K562 (cell line): ENCODE measurements around the gene CTTNBP2. TPM values are rescaled to one million over a fixed set of nuclear protein-coding genes. Genes with fewer than 3 reads are reported as not detected.

Source experiments
- ATAC-seq: fragments of 200-7000 bp; cut with Tn5 transposase; 3 replicates; pipeline ENCODE4 v1.9.1; 2020; ENCODE audit warnings: moderate library complexity
- BruUV-seq: library from RNA; stranded (reverse); fragments of 400-500 nt; replicated peaks from 2 replicates; lab custom pipeline; 2021; lab: Mats Ljungman, UMichigan
- CTCF ChIA-PET: fragments of 300-600 bp; formaldehyde crosslinking; extraction: SDS; loops from one replicate; lab custom pipeline; 2021; ENCODE audit warnings: low intra/inter-chr PET ratio; lab: Yijun Ruan, JAX
- POLR2A ChIA-PET: fragments of 300-600, 350-650 bp; sonication (Branson Sonifier 250); formaldehyde crosslinking; extraction: SDS; loops from one replicate; lab custom pipeline; 2021; ENCODE audit warnings: antibody characterized with exemption, inconsistent platforms; lab: Yijun Ruan, JAX
- DNase-seq, 4 experiments: peaks; one replicate each; pipeline versions ENCODE4 v3.0.0 to v3.0.0-alpha.2; 2011 to 2018; ENCODE audit warnings: low spot score in 3 of 4, mixed read lengths in 3 of 4; ENCODE audit errors: extremely low read depth in 1 of 4
- FAIRE-seq: peaks from 2 replicates; lab custom pipeline; 2011; peaks lifted over from hg19 to GRCh38; lab: Jason Lieb, UNC
- H2AFZ ChIP-seq: 2 replicates; pipeline ENCODE4 v1.6.0; 2011; ENCODE audit warnings: low read depth, low read length, control low read depth, inconsistent platforms
- H3K27ac ChIP-seq: fragments of 200-600 bp; 3 replicates; pipeline ENCODE4 v1.8.0; 2011; ENCODE audit warnings: low read depth, mild to moderate bottlenecking, control low read depth, inconsistent platforms, low read length, moderate library complexity, mixed read lengths; ENCODE audit errors: extremely low read depth
- H3K27me3 ChIP-seq, 2 experiments: fragments of 300-600 bp in 1 of 2; 2 replicates in 1 of 2; 3 replicates in 1 of 2; pipeline versions ENCODE4 v1.6.0 to v1.8.0; 2011; ENCODE audit warnings: inconsistent platforms in 2 of 2, low read length in 2 of 2, mild to moderate bottlenecking in 1 of 2, mixed read lengths in 1 of 2, moderate library complexity in 1 of 2; ENCODE audit not compliant: control insufficient read depth in 2 of 2, insufficient read depth in 2 of 2
- H3K36me3 ChIP-seq: fragments of 300-600 bp; 3 replicates; pipeline ENCODE4 v1.8.0; 2011; ENCODE audit warnings: mild to moderate bottlenecking, low read length, inconsistent platforms; ENCODE audit not compliant: control insufficient read depth, insufficient read depth
- H3K4me1 ChIP-seq, 2 experiments: fragments of 200-600 bp in 1 of 2; replicated peaks in 1 of 2; 2 replicates in 1 of 2; 3 replicates in 1 of 2; pipeline versions ENCODE4 v1.5.1 to v1.8.0; 2011; ENCODE audit warnings: inconsistent platforms in 2 of 2, low read length in 2 of 2, mild to moderate bottlenecking in 1 of 2, mixed read lengths in 1 of 2, moderate library complexity in 1 of 2; ENCODE audit not compliant: control insufficient read depth in 2 of 2, insufficient read depth in 2 of 2
- H3K4me2 ChIP-seq: 2 replicates; pipeline ENCODE4 v1.6.1; 2011; ENCODE audit warnings: low read length, control low read depth, inconsistent platforms, mixed read lengths; ENCODE audit not compliant: insufficient read depth
- H3K4me3 ChIP-seq: fragments of 200-600 bp; sonication (generic), shearing (Covaris generic); 2 replicates; pipeline ENCODE4 v1.5.1; 2016; ENCODE audit warnings: control low read depth, inconsistent platforms
- H3K79me2 ChIP-seq: fragments of 200-600 bp; 3 replicates; pipeline ENCODE4 v1.8.0; 2011; ENCODE audit warnings: low read length, inconsistent platforms; ENCODE audit not compliant: control insufficient read depth, insufficient read depth
- H3K9ac ChIP-seq, 2 experiments: 2 replicates each; pipeline versions ENCODE4 v1.6.0 to v1.6.1; 2011; ENCODE audit warnings: low read depth in 2 of 2, low read length in 2 of 2, control low read depth in 1 of 2, inconsistent platforms in 1 of 2, mild to moderate bottlenecking in 1 of 2, mixed read lengths in 1 of 2; ENCODE audit not compliant: insufficient read depth in 1 of 2
- H3K9me1 ChIP-seq: one replicate; pipeline ENCODE4 v1.6.0; 2011; ENCODE audit warnings: inconsistent platforms, mild to moderate bottlenecking, low read length, moderate library complexity; ENCODE audit not compliant: control insufficient read depth, insufficient read depth
- H3K9me3 ChIP-seq: replicated peaks from 2 replicates; pipeline ENCODE4 v1.5.1; 2011; ENCODE audit warnings: low read depth, low read length, inconsistent platforms; ENCODE audit not compliant: control insufficient read depth, insufficient read depth
- H4K20me1 ChIP-seq: replicated peaks from 2 replicates; pipeline ENCODE4 v1.6.1; 2011; ENCODE audit warnings: low read length, inconsistent platforms, mixed read lengths; ENCODE audit not compliant: control insufficient read depth, insufficient read depth
- FOXK2 ChIP-seq, 2 experiments: fragments of 450-650 bp; IDR thresholded peaks in 1 of 2; conservative IDR thresholded peaks in 1 of 2; 2 replicates each; pipeline ENCODE4 v1.6.1; 2016; ENCODE audit warnings: low read depth in 2 of 2, mild to moderate bottlenecking in 1 of 2
- HIVEP1 ChIP-seq: fragments of 250-450 bp; sonication (Bioruptor Pico); IDR thresholded peaks from 2 replicates; pipeline ENCODE4 v1.4.0; 2020; ENCODE audit warnings: mild to moderate bottlenecking
- KDM1A ChIP-seq, 2 experiments: fragments of 450-650 bp; IDR thresholded peaks; 2 replicates each; pipeline ENCODE4 v1.6.1; 2016; ENCODE audit warnings: mild to moderate bottlenecking in 2 of 2
- KDM2B ChIP-seq: fragments of 250-450 bp; sonication (Bioruptor Pico); IDR thresholded peaks from 2 replicates; pipeline ENCODE4 v1.8.0; 2021; ENCODE audit warnings: mild to moderate bottlenecking, moderate library complexity
- OTX1 ChIP-seq: fragments of 450-650 bp; formaldehyde crosslinking; IDR thresholded peaks from 2 replicates; pipeline ENCODE4 v1.4.0; 2022; ENCODE audit warnings: mild to moderate bottlenecking
- PHTF2 ChIP-seq: fragments of 250-450 bp; sonication (Bioruptor Pico); IDR thresholded peaks from 2 replicates; pipeline ENCODE4 v1.5.0; 2021; ENCODE audit warnings: mild to moderate bottlenecking
- POLR3G ChIP-seq: IDR thresholded peaks from 2 replicates; pipeline ENCODE4 v1.6.1; 2011; ENCODE audit not compliant: insufficient read length, insufficient replicate concordance; ENCODE audit errors: extremely low read depth
- RFX1 ChIP-seq: fragments of 450-650 bp; IDR thresholded peaks from 2 replicates; pipeline ENCODE4 v1.6.1; 2016; ENCODE audit warnings: mild to moderate bottlenecking, moderate library complexity
- SAFB2 ChIP-seq: fragments of 200-400 bp; formaldehyde crosslinking; IDR thresholded peaks from 2 replicates; pipeline ENCODE4 v1.6.1; 2018; ENCODE audit warnings: borderline replicate concordance, low read length, low read depth, moderate library complexity; ENCODE audit not compliant: severe bottlenecking
- XRCC3 ChIP-seq: fragments of 450-650 bp; IDR thresholded peaks from 2 replicates; pipeline ENCODE4 v1.6.1; 2017; ENCODE audit warnings: mild to moderate bottlenecking, moderate library complexity
- ZEB2 ChIP-seq: fragments of 450-650 bp; IDR thresholded peaks from 2 replicates; pipeline ENCODE4 v1.6.1; 2016
- ZNF695 ChIP-seq: fragments of 450-650 bp; formaldehyde crosslinking; IDR thresholded peaks from 2 replicates; pipeline ENCODE4 v1.4.0; 2020; ENCODE audit warnings: mild to moderate bottlenecking, moderate library complexity
- WGBS: fragments of 100-300 bp; shearing (Covaris generic); methylation state at CpG from one replicate; pipeline ENCODE4 v1.1.6; 2016; ENCODE audit warnings: low coverage, mixed read lengths; ENCODE audit not compliant: insufficient coverage; ENCODE audit errors: missing lambda C conversion rate; 5-methylcytosine and 5-hydroxymethylcytosine counted together
- in situ Hi-C: fragments of 300-500 bp; cut with MboI; formaldehyde crosslinking; loops from 4 replicates; pipeline ENCODE4 v1.15.0; 2018; ENCODE audit warnings: inconsistent platforms, mixed read lengths
- intact Hi-C: fragments of 100-400 bp; cut with micrococcal nuclease; formaldehyde crosslinking; loops from 2 replicates; pipeline ENCODE4 v1.14.2; 2022
- polyA plus RNA-seq, 8 experiments: library from polyadenylated mRNA; depleted of rRNA in 4 of 8; stranded (reverse) in 5 of 8; unstranded in 3 of 8; fragments of >200 nt; fragmentation: Nextera tagmentation in 2 of 8; fragmentation: Illumina TruSeq in 1 of 8; extraction: Ambion mirVana in 2 of 8; extraction: Trizol in 1 of 8; gene quantifications; 2 replicates each; pipeline versions ENCODE4 v1.2.1 to v1.2.3, GENCODE V29; 2011 to 2014; ENCODE audit warnings: inconsistent platforms in 1 of 8, missing spikeins in 1 of 8
- total RNA-seq, 7 experiments: library from RNA; depleted of rRNA in 6 of 7; stranded (reverse); fragments of >200 nt in 6 of 7; fragmentation: Illumina TruSeq in 2 of 7; extraction: Trizol in 2 of 7; gene quantifications; 2 replicates each; pipeline versions ENCODE4 v1.2.1 to v1.2.3, GENCODE V29; 2011 to 2021; ENCODE audit warnings: low replicate concordance in 1 of 7
- TF ChIP-seq, protein P1 (sequence below): fragments of 450-650 bp; IDR thresholded peaks from 2 replicates; pipeline ENCODE4 v1.6.1; 2017; ENCODE audit warnings: mild to moderate bottlenecking, moderate library complexity
- TF ChIP-seq, protein P2 (sequence below): fragments of 450-650 bp; formaldehyde crosslinking; IDR thresholded peaks from 2 replicates; pipeline ENCODE4 v1.4.0; 2020; ENCODE audit warnings: mild to moderate bottlenecking
- TF ChIP-seq, protein P3 (sequence below): sonication (generic); formaldehyde crosslinking; IDR thresholded peaks from 2 replicates; pipeline ENCODE4 v1.8.0; 2023; ENCODE audit warnings: mild to moderate bottlenecking, missing genetic modification reagents
- TF ChIP-seq, protein P4 (sequence below): sonication (generic); formaldehyde crosslinking; IDR thresholded peaks from 2 replicates; pipeline ENCODE4 v1.4.0; 2020; ENCODE audit warnings: mild to moderate bottlenecking, missing genetic modification reagents

Gene CTTNBP2
- total and polyA plus RNA-seq, 9 of the 15 experiments (the other 6 are each of a cell fraction or from before 2014, with no cell fraction given) = 0.05 TPM; not detected in 8

DNA sequence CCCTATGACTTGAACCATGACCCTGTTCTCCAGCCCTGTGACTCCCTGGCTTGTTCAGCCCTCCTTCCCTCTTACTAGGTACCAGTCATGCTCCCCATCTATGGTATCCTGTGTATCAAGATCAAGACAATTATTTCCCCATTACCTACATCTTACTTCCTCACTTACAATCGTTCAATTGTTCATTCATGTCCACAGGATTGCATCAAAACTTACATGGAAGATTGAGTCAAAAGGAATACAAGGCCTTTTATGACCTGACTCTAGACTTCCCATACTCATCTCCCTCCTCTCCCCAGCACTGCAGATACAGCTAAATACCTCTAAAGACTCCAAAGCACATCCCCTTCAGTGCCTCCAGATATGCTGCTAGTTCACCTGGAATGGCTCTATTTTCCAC, 109.2 kb downstream of the CTTNBP2 start:
- no peaks in the 10 kb centered on the region for H3K27me3 ChIP-seq
- WGBS = 0% methylated on average over 1 of the region's 1 CpG
- no peaks in the 10 kb centered on the region for H3K4me1 ChIP-seq
- no peak overlapping the region for H3K9ac ChIP-seq
- no peak overlapping the region for H3K4me2 ChIP-seq
- H3K27ac ChIP-seq = no peak overlapping the region
- in situ Hi-C loops (no loop called here), intact Hi-C loops (no loop called here)
- no TSS peak for BruUV-seq
- no peaks in the 10 kb centered on the region for H3K79me2 ChIP-seq
- FAIRE-seq = no peak
- ChIA-PET CTCF (no interaction called here), POLR2A (interaction anchor here (1.1 kb wide), 1 partner anchor 8 kb away, joined by 3 read pairs; no protein-coding TSS in a partner anchor)
- no peaks in the 10 kb centered on the region for H3K9me3 ChIP-seq
- no peak overlapping the region for H2AFZ ChIP-seq
- no peak for DNase-seq
- H3K36me3 ChIP-seq = no peaks in the 10 kb centered on the region
- no peaks in the 10 kb centered on the region for H4K20me1 ChIP-seq
- no peaks in the 10 kb centered on the region for H3K9me1 ChIP-seq
- ATAC-seq = no peak
- H3K4me3 ChIP-seq = no peak overlapping the region
- TF ChIP-seq POLR3G (no peak), FOXK2 (conservative IDR thresholded peaks at IDR 0.05 in 1 of 2, IDR thresholded peaks at IDR 0.05 in 1 of 2; ENCODE audit: low read depth in 2 of 2) (no peak), KDM2B (CRISPR knock-in tag) (no peak), ZNF695 (no peak), HIVEP1 (CRISPR knock-in tag) (no peak), XRCC3 (no peak), OTX1 (no peak), PHTF2 (CRISPR knock-in tag) (no peak), KDM1A (IDR thresholded peaks at IDR 0.05) (no peak), ZEB2 (no peak), RFX1 (no peak), SAFB2 (no peak)
- TF ChIP-seq, protein P1, sequence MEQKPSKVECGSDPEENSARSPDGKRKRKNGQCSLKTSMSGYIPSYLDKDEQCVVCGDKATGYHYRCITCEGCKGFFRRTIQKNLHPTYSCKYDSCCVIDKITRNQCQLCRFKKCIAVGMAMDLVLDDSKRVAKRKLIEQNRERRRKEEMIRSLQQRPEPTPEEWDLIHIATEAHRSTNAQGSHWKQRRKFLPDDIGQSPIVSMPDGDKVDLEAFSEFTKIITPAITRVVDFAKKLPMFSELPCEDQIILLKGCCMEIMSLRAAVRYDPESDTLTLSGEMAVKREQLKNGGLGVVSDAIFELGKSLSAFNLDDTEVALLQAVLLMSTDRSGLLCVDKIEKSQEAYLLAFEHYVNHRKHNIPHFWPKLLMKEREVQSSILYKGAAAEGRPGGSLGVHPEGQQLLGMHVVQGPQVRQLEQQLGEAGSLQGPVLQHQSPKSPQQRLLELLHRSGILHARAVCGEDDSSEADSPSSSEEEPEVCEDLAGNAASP = no peak
- TF ChIP-seq, protein P2, sequence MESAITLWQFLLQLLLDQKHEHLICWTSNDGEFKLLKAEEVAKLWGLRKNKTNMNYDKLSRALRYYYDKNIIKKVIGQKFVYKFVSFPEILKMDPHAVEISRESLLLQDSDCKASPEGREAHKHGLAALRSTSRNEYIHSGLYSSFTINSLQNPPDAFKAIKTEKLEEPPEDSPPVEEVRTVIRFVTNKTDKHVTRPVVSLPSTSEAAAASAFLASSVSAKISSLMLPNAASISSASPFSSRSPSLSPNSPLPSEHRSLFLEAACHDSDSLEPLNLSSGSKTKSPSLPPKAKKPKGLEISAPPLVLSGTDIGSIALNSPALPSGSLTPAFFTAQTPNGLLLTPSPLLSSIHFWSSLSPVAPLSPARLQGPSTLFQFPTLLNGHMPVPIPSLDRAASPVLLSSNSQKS (CRISPR knock-in tag) = no peak
- TF ChIP-seq, protein P3, sequence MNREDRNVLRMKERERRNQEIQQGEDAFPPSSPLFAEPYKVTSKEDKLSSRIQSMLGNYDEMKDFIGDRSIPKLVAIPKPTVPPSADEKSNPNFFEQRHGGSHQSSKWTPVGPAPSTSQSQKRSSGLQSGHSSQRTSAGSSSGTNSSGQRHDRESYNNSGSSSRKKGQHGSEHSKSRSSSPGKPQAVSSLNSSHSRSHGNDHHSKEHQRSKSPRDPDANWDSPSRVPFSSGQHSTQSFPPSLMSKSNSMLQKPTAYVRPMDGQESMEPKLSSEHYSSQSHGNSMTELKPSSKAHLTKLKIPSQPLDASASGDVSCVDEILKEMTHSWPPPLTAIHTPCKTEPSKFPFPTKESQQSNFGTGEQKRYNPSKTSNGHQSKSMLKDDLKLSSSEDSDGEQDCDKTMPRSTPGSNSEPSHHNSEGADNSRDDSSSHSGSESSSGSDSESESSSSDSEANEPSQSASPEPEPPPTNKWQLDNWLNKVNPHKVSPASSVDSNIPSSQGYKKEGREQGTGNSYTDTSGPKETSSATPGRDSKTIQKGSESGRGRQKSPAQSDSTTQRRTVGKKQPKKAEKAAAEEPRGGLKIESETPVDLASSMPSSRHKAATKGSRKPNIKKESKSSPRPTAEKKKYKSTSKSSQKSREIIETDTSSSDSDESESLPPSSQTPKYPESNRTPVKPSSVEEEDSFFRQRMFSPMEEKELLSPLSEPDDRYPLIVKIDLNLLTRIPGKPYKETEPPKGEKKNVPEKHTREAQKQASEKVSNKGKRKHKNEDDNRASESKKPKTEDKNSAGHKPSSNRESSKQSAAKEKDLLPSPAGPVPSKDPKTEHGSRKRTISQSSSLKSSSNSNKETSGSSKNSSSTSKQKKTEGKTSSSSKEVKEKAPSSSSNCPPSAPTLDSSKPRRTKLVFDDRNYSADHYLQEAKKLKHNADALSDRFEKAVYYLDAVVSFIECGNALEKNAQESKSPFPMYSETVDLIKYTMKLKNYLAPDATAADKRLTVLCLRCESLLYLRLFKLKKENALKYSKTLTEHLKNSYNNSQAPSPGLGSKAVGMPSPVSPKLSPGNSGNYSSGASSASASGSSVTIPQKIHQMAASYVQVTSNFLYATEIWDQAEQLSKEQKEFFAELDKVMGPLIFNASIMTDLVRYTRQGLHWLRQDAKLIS (CRISPR knock-in tag) = no peak
- TF ChIP-seq, protein P4, sequence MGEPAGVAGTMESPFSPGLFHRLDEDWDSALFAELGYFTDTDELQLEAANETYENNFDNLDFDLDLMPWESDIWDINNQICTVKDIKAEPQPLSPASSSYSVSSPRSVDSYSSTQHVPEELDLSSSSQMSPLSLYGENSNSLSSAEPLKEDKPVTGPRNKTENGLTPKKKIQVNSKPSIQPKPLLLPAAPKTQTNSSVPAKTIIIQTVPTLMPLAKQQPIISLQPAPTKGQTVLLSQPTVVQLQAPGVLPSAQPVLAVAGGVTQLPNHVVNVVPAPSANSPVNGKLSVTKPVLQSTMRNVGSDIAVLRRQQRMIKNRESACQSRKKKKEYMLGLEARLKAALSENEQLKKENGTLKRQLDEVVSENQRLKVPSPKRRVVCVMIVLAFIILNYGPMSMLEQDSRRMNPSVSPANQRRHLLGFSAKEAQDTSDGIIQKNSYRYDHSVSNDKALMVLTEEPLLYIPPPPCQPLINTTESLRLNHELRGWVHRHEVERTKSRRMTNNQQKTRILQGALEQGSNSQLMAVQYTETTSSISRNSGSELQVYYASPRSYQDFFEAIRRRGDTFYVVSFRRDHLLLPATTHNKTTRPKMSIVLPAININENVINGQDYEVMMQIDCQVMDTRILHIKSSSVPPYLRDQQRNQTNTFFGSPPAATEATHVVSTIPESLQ = no peak
